H1 (cell line): ENCODE measurements around the gene CWC15. TPM values are rescaled to one million over a fixed set of nuclear protein-coding genes. Genes with fewer than 3 reads are reported as not detected.

ENCODE experiments used
- BCL11A ChIP-seq, 2 experiments: IDR thresholded peaks; one replicate each; pipeline ENCODE4 v1.6.1; 2011; ENCODE audit warnings: low read depth in 2 of 2, low read length in 2 of 2, mild to moderate bottlenecking in 2 of 2
- CBX8 ChIP-seq: fragments of 300-800, 300-1000 bp; sonication (generic); IDR thresholded peaks from 2 replicates; pipeline ENCODE4 v1.7.1; 2016; ENCODE audit warnings: low read depth, low read length, borderline replicate concordance
- KDM1A ChIP-seq: fragments of 200-600, 300-600 bp; sonication (generic); IDR thresholded peaks from 2 replicates; pipeline ENCODE4 v1.7.1; 2016; ENCODE audit warnings: mild to moderate bottlenecking, low read length, borderline replicate concordance
- RAD21 ChIP-seq, 2 experiments: IDR thresholded peaks in 1 of 2; conservative IDR thresholded peaks in 1 of 2; 2 replicates each; pipeline ENCODE4 v1.6.1; 2011; ENCODE audit warnings: low read depth in 2 of 2, low read length in 2 of 2, improper control_type of control experiment in 1 of 2, inconsistent platforms in 1 of 2, mild to moderate bottlenecking in 1 of 2, moderate library complexity in 1 of 2
- SAP30 ChIP-seq: fragments of 300-600 bp; sonication (generic); IDR thresholded peaks from 2 replicates; pipeline ENCODE4 v1.7.1; 2012; ENCODE audit warnings: low read length, moderate library complexity, mild to moderate bottlenecking, inconsistent platforms; ENCODE audit not compliant: insufficient read depth, insufficient replicate concordance
- SP1 ChIP-seq: IDR thresholded peaks from 2 replicates; pipeline ENCODE4 v1.6.1; 2011; ENCODE audit warnings: low read depth, low read length
- SUZ12 ChIP-seq: fragments of 200-600 bp; sonication (generic); IDR thresholded peaks from 2 replicates; pipeline ENCODE4 v1.6.1; 2012; ENCODE audit warnings: mild to moderate bottlenecking, inconsistent platforms, low read length, moderate library complexity, mixed read lengths
- TEAD4 ChIP-seq: IDR thresholded peaks from 2 replicates; pipeline ENCODE4 v1.6.1; 2012; ENCODE audit warnings: low read depth, low read length, inconsistent platforms, mixed read lengths
- polyA plus RNA-seq, 7 experiments: library from polyadenylated mRNA; depleted of rRNA in 3 of 7; stranded (reverse) in 5 of 7; unstranded in 2 of 7; fragments of >200 nt in 5 of 7; fragments of 200-250 nt in 2 of 7; gene quantifications; 1 replicate in 5 of 7; 2 replicates in 1 of 7; 4 replicates in 1 of 7; pipeline versions ENCODE4 v1.2.1 to v1.2.3, GENCODE V29; 2011 to 2013; ENCODE audit warnings: missing spikeins in 2 of 7, mixed read lengths in 2 of 7
- total RNA-seq: library from RNA; stranded (reverse); fragmentation: NEBNext Ultra II Directional; extraction: Animal tissue kit (Norgen Biotek cat#: 25700); gene quantifications from 2 replicates; pipeline ENCODE4 v1.2.1, GENCODE V29; 2021

CWC15 gene
- total and polyA plus RNA-seq, 2 of the 8 experiments (the other 6 are each of a cell fraction or from before 2014, with no cell fraction given): 15.7 to 59.4 TPM

DNA sequence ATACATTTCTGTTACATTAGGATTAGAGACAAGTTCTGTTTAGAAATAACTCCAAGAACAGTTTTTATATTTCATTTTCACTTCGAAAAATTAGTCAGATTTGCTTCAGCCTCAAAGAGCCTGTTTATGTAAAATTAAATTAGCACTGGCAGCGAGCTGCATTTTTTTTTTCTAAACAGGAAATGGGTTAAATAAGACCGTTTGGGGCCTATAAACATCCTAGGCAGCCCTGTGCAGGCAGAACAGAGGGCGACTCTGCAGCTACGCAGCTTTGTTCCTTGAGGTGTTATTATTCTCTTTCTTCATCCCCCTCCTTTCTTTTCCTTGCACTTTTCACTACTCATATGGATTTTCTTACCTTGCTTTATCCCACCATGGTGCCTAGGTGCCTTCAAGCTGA is 48.7 kb downstream of the CWC15 start (continued):
- TF ChIP-seq SUZ12: no peak
- TF ChIP-seq BCL11A (IDR thresholded peaks at IDR 0.05; ENCODE audit: low read depth in 2 of 2, low read length in 2 of 2): no peak
- TF ChIP-seq SP1: no peak
- no peak for TF ChIP-seq KDM1A
- TF ChIP-seq RAD21 (IDR thresholded peaks at IDR 0.05 in 1 of 2, conservative IDR thresholded peaks at IDR 0.05 in 1 of 2; ENCODE audit: low read depth in 2 of 2, low read length in 2 of 2): no peak
- no peak for TF ChIP-seq SAP30
- no peak for TF ChIP-seq CBX8
- TF ChIP-seq TEAD4: no peak
